ENCODE data around the gene FSCN2.
"Not testable (repeated sequence)": the region's sequence is repeated elsewhere in the genome, so short reads cannot be mapped to it uniquely, and the experiment has no call there.

FSCN2 gene

DNA sequence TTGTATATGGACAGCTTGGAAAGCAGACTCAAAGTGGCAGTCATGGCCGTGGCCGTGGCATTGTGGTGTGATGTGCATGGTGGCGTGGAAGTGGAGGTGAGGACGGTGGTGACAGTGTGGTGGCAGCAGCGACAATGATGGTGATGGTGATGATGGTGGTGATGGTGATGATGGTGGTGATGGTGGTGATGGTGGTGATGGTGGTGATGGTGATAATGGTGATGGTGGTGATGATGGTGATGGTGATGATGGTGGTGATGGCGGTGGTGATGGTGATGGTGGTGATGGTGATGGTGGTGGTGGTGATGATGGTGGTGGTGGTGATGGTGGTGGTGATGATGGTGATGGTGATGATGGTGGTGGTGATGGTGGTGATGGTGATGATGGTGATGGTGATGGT is 2.8 kb downstream of the FSCN2 start:
- DNase-seq = not testable (repeated sequence)

- not testable (repeated sequence) for DNase-seq
Observed at GRCh38 chr17:81531998-81532404, 3.8 kb downstream of the FSCN2 start.

GRCh38 chr17:81532490-81533287 is 4.5 kb downstream of the FSCN2 start:
- DNase-seq = no peak

DNA sequence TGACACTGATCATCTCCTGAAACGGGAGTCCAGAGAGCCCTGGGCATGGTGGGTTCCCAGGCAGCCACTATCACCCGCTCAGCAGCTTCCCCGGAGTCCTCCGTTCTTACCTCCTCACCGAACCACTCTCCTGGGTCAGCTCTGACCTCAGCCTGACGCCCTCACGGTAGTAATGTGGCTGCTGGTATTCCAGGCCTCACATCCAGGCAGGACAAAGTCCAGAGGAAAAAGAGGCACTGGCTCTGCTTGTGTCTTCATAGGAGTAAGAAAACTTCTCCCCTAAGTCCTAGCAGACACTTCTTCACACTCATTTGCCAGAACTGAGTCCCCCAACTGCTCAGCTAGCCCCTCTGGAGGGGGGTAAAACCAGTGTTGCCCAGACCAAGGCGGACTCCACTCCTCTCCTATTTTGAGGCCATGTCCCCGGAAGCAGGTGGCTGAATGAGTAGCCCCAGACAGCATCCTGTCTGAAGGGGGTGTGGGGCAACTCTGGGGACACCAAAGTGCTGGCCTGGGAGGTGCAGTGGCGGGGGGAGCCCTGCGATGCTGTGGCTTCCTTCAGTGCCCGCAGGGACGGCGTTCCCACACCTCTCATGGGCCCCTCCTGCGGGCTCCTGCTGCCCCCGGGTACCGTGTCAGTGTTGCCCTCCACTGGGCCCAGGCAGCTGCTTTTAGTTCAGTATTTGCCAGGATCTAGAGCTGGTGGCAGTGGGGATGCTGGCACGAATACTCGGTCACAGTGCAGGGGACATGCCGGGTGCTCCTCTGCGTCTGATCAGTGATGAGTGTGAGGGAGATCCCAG is 5.4 kb downstream of the FSCN2 start:
- DNase-seq = no peak

DNA sequence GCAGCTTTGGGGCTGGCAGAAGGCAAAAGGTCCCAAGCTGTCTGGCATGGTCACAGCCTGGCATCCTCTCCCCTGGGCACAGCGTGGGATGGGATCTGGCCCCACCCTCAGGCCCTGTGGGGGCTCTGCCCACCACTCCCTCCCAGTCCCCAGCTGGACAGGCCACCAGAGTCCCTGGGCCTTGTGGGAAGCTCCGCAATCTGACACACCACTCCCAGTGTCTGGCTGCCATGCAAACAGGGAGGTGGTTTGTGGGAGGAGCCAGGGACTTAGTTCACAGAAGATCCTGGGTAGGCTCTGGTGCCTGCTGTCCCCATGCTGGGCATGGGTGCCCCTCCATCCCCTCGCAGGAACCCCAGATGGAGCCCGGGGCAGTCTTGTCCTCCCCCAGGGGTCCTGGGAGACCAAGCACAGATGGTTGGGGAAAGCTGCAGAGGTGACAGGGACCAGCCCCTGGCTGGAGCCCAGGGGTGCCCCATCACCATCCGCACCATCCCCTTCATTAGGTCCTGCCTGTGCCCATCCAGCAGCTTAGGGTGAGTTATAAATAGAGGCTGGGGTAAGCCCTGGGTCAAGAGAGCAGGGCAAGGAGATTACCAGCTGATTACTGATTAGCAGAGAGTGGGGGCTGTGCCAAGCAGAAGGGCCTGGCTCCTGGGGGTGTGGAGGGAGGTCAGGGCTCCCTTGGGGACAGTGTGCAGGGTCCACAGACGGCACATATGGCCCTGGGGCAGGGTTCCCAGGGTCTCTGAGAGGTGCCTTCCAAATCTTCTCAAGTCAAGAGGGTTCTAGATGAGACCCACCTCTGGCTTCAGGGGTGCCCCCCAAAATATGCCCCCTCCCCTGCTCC is 6.2 kb downstream of the FSCN2 start:
- DNase-seq = no peak

DNA sequence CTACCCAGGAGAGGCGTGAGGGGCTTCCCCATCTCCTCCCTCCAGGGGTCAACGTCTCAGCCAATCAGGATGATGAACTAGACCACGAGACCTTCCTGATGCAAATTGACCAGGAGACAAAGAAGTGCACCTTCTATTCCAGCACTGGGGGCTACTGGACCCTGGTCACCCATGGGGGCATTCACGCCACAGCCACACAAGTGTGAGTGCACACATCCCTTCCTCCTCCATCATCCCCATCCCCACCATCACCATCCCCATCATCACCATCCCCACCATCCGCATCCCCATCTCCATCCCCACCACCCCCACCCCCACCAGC is 6.8 kb downstream of the FSCN2 start:
- no peak for DNase-seq

GRCh38 chr17:81535480-81536298 is 7.5 kb downstream of the FSCN2 start:
- no peak for DNase-seq

DNA sequence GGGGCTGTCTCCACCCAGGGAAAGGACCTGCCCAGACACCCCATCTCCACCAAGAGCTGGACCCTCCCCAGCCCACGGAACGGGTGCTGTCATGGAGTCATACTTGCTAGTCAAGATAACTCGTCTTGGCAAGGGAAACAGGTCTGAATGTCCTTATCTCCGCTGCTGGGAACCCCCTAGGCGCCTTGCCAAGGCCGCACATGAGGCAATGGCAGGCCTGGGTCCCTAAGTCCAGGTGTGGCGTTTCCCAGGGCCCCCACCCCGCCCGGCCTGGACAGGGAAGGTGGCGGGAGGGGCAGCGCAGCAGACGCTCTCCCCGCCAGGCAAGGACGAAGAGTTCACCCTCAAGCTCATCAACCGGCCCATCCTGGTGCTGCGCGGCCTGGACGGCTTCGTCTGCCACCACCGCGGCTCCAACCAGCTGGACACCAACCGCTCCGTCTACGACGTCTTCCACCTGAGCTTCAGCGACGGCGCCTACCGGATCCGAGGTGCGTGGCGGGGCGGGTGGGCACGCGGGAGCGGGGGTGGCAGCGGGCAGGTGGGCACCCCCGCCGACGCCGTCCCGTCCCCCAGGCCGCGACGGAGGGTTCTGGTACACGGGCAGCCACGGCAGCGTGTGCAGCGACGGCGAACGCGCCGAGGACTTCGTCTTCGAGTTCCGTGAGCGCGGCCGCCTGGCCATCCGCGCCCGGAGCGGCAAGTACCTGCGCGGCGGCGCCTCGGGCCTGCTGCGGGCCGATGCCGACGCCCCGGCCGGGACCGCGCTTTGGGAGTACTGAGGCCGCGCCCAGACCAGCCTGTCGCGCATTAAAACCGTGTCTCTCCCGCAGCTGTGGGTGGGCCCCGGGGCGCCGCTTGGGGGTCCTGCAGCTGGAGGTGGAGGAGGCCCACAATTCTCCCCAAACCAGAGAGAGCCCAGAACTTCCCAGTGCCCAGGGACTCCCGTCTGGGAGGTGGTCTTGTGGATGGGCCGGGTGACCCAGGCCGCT is 8.4 kb downstream of the FSCN2 start:
- no peak for DNase-seq

DNA sequence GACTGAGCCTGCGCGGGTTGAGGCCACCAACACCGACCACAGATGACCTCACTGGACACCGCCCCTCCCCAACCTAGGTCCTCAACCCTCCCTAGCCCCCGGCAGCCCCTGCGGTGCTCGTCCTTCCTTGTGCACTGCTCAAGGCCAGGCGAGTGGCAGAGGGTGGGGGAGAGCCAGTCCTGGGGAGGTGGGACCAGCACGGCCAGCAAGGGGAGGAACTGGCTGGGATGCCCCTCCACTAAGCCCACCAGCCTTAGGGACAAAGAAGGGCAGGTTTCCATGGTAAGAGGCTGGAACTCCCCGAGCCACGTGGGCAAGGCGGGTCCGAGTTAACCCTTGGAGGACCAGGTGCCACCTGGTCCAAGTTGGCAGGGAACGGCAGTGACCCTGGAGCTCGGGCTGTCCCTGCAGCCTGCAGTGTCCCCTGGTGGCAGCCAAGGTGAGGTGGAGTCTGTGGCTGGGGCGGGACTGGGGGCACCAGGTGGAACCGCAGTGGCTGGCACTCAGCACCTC is 9.2 kb downstream of the FSCN2 start:
- no peak for DNase-seq

DNA sequence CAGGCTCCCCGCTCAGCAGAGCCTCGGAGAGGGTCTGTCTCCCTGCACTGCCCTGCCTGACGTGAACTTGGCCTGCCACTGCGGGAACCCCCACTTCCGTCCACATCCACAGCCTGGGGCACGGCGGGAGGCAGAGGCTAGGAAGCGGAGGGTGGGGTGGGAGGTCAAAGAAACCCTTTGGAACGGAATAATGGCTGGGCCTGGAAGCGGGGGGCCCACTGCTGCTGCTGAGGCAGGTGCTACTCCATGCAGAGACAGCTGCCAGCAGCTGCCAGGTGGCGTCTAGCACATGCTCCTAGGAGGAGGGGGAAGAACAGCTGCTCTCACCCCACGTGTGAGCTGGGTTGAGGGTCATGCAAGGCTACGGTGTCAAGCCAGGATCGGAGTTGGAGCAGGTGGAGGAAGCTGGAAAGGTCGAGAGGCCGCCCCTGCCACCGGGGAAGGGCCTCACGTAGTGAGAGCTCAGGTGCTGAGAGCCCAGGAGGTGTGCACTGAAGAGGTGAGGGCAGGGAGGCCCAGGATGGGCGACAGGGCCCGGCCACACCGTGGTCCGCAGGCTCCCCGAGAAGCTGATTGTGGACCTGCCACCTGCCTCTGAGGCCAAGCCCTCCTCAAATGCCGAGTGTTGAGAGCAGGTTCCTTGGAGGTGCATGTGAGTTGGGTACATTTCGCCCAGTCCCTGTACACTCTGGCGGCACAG is 9.8 kb downstream of the FSCN2 start:
- no peak for DNase-seq

GRCh38 chr17:81538651-81539570 is 10.7 kb downstream of the FSCN2 start:
- DNase-seq = no peak

- DNase-seq = no peak
Observed at GRCh38 chr17:81539571-81539900, 11.4 kb downstream of the FSCN2 start.

DNA sequence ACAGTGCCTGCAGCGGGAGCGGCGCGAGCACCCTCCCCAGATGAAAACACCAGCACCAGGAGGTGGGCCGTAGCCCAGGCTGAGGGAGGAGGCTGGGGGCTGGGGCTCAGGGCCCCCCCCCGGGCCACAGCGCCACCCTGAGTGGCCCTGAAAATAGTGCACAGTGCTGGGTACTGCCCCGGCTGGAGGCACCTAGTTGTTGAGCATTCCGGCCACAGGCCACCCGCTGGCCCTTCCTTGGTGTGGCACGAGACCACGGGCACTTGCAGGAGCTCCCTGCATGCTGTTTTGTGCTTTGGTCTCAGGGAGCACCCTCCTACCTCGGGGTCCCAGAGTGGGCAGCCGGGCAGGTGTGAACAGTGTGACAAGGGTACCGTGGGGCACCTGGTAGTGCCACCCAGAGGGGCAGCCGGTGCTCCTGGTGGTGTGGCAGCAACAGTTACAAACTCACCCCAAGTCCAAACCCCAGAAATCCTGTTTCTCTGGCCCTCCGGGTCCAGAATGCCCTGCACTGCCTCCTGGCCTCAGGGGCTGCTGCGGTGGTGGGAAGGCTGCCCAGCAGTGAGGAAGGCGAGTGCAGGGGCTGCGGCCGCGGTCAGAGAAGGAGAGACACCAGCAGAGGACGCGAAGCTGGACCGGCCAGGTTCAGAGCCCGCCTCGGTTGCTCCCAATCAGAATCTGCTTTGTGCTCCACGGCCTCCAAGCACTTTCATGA is 11.9 kb downstream of the FSCN2 start:
- DNase-seq = no peak

DNA sequence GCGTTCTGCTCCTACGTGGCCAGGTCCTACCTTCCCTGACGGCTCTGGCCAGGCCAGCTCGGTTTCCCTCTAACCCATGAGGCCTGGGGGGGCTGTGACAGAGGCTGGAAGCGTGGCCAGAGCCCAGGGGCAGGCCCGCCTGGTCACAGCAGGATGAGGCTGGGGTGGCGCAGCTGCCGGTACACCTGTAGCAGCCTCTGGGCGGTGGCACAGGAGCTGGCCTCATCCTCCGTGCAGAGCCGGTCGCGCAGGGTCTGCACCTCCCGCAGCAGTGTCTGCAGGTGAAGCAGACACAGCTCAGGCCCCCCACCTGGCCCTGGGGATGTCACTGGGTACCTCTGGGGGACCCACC is 12.5 kb downstream of the FSCN2 start:
- DNase-seq = no peak

GRCh38 chr17:81541123-81541522 is 12.9 kb downstream of the FSCN2 start:
- DNase-seq = no peak

DNA sequence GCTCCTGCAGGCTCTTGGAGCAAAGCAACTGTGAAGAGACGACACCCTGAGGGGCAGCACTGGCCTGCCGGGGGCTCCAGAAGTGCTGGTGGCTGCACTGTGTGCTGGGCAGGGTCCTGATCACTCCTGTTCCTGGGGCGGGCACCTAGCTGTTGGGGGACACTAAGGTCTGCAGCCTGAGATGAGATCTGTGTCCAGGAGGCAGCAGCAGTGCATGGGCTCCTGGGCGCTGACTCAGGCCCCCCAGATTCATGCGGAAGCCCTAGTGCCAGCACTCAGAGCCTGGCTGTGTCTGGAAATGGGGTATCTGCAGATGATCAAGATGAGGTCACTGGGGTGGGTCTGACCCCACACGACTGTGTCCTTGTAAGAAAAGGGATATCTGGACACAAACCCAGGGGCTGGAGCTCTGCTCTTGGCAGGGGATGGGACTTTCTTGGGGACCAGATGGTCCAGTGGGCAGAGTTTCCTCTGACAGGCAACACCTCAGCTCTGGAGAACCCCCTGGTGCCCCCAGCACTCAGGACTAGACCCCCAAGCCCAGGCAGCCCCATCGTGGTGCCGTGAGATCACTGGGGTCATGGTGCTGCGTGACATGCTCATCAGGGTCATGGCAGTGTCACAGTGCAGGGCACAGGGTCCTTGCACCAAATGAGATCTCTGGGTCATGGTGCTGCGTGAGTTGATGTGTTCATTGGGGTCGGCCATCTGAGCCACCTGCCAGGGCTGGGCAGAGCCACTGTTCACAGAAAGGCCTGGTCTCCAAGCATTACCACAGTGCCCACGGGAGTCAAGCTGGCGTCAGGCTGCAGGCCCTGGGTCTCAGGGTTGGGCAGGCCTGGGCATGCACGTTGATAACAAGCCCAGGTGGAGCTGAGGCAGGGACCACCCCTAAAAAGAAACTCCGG is 14.5 kb downstream of the FSCN2 start:
- no peak for DNase-seq

DNA sequence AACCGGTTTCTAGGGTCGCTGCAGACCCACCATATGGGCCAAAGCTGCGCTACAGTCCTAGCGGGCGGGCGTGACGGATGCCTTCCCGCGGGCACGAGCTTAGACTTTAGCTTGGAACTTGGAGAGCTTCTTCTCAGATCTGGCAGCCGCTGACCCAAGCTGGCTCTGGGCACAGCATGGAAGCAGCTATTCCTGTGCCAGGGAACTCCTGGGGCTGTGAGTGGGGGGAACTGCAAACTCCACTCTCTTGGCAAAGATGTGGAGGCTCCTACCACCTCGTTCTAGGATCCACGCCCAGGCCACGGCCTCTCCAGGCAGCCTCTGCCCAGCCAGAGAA is 15.1 kb downstream of the FSCN2 start:
- DNase-seq = no peak

- no peak for DNase-seq
Observed at GRCh38 chr17:81543756-81544155, 15.6 kb downstream of the FSCN2 start.

Data from NCI-H1436 treated with DMSO at 0.1 percent for 48 hours (cell line).